Activated naive CD4-positive, alpha-beta T cell treated with anti-CD3 and anti-CD28 coated beads, Interleukin-2, amount 10 ng/mL, durations not matched to agents 7 days and 5 days (primary cell): ENCODE results near the gene TMEM272.

Source experiments
- CTCF ChIA-PET: fragments of 350-600 bp; sonication (Branson Sonifier 250); formaldehyde crosslinking; loops from one replicate; lab custom pipeline; 2021; ENCODE audit warnings: antibody characterized with exemption; lab: Charles Lee
- DNase-seq: peaks from one replicate; pipeline ENCODE4 v3.0.0-alpha.2; 2020
- H3K27ac Mint-ChIP-seq: one replicate; pipeline ENCODE4 v1.8.0; 2021; ENCODE audit warnings: mild to moderate bottlenecking, moderate library complexity, mixed read lengths
- H3K27me3 Mint-ChIP-seq: one replicate; pipeline ENCODE4 v1.8.0; 2021; ENCODE audit warnings: mild to moderate bottlenecking, mixed read lengths
- H3K36me3 Mint-ChIP-seq: one replicate; pipeline ENCODE4 v1.8.0; 2021; ENCODE audit warnings: mixed read lengths
- H3K4me1 Mint-ChIP-seq: one replicate; pipeline ENCODE4 v1.8.0; 2021; ENCODE audit warnings: mixed read lengths
- H3K4me3 Mint-ChIP-seq: one replicate; pipeline ENCODE4 v1.8.0; 2021; ENCODE audit warnings: mild to moderate bottlenecking, moderate library complexity, mixed read lengths
- H3K9me3 Mint-ChIP-seq: one replicate; pipeline ENCODE4 v1.8.0; 2021; ENCODE audit warnings: mixed read lengths

TMEM272 gene

DNA sequence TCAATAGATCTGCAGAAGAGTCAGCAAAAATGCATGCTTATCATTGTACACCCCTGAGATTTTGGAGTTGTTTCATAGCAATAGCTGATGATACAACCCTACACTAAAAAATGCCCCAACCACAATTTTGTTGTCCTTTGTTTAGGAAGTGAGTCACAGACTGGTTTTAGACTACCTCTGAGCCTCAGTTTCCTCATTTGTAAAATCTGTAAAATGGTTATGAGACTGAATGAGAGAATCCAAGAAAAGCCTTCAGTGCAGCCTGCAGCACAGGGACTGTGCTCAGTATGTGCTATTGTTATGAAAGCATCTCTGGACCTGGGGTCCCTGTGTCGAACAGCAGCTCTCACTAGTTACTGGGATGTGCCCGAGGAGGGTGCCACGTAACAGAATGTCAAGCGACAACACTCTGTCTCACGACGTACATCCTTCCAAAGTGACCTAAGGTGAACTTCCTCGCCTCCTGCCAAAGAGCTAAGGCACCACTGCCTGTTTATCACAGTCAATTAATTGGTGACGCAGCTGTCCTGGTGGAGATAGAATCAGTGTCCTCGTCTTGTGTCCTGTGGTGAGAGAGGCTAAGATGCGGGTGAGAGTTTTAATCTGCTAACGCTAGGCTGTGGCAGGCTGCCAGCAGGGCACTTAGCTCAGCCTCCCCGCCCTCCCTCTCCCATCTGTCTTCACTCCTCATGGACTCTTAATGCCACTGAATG is 59.1 kb downstream of the TMEM272 start:
- no peak overlapping the region for H3K4me3 Mint-ChIP-seq
- peaks cover 3% of the 10 kb centered on the region for H3K4me1 Mint-ChIP-seq
- no peaks in the 10 kb centered on the region for H3K27me3 Mint-ChIP-seq
- no peak overlapping the region for H3K27ac Mint-ChIP-seq
- no peaks in the 10 kb centered on the region for H3K9me3 Mint-ChIP-seq
- peaks cover 2% of the 10 kb centered on the region for H3K36me3 Mint-ChIP-seq
- CTCF ChIA-PET, result interaction anchor here (0.6 to 2.6 kb wide), 3 partner anchors 12 to 366 kb away, joined by 3 to 19 read pairs (median 4); no protein-coding TSS in a partner anchor
- no peak for DNase-seq

DNA sequence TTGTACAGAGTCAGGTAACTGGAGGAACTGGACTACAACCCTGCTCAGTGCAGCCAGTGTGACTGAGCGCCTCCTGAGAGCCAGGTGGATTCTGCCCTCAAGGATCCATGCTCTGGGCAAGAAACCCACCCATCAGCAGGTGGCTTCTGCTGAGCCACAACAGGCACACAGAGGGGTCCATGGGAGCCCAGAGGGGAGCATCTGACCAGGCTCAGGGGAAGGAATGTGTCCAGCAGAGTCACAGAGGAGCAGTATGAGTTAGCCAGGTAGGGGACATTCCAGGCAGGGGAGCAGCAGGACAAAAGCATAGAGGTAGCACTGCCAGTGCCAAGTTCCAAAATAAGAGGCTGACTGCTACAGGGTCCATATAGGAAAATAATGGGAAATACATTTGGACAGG is 60.9 kb downstream of the TMEM272 start:
- peaks cover 1% of the 10 kb centered on the region for H3K36me3 Mint-ChIP-seq
- H3K4me3 Mint-ChIP-seq, result no peak overlapping the region
- peaks cover 3% of the 10 kb centered on the region for H3K4me1 Mint-ChIP-seq
- no peaks in the 10 kb centered on the region for H3K9me3 Mint-ChIP-seq
- no peak overlapping the region for H3K27ac Mint-ChIP-seq
- CTCF ChIA-PET, result no interaction called here
- no peaks in the 10 kb centered on the region for H3K27me3 Mint-ChIP-seq
- DNase-seq, result no peak

DNA sequence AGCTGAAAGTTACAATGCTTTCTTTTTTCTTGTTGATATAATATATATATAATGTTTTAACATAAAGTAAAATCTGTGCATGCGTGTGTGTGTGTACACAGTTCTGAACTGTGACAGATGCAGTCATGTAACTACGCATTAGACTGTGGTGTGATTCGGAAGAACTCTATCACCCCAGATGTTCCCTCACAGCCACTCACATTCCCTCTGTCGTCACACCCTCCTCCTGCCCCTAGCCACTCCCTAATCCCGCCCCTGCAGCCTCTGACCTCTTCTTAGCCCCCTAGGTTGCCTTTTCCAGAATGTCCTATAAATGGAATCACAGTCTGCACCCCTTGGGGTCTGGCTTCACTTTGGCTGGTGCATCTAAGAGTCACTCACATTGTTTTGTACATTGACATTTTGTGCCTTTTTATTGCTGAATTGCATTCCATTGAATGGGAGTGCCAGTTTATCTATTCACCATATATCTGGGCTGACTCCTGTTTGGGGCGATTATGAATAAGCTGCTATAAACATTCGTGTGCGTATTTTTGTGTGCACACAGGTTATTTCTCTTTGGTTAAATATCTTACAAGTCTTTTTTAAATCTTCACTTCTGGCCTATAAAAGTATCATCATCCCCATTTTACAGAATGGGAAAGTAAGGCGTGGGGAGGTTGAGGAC is 61.4 kb downstream of the TMEM272 start:
- H3K4me1 Mint-ChIP-seq, result peaks cover 3% of the 10 kb centered on the region
- CTCF ChIA-PET, result interaction anchor here (0.9 to 1.2 kb wide), 3 partner anchors 52 to 658 kb away, joined by 3 to 4 read pairs (median 3); no protein-coding TSS in a partner anchor
- no peak overlapping the region for H3K27ac Mint-ChIP-seq
- H3K27me3 Mint-ChIP-seq, result no peaks in the 10 kb centered on the region
- no peak overlapping the region for H3K4me3 Mint-ChIP-seq
- H3K9me3 Mint-ChIP-seq, result no peaks in the 10 kb centered on the region
- DNase-seq, result no peak
- no peaks in the 10 kb centered on the region for H3K36me3 Mint-ChIP-seq

DNA sequence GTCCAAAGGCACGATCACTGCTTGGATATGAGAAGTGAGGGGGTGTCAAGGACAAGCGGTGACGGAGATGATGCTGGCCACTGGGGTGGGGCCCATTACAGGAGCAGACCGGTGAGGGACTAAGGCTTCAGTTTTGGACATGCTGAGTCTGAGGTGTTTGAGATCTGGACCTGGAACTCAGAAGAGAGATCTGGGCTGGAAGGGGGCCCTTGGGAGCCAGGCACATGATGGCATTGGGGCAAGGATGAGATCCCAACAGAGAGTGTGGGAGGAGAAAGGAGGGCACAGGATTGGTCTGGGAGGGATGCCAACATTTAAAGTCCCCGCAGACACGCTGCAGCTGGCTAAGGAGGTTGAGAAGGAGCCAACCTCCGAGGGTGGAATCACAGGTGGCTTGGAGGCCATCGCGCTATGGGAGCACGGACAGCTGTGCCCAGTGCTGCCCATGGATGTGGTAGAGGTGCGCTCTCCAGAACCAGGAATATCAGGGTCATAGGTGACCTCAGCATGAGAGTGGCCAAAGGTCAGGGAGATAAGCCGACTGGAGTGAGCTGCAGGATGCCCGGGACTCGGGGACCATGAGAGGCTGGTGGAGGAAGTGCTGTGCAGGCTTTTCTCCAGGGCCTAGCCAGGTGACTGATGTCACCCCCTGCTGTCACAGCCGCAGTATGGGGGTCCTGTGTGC is 62.8 kb downstream of the TMEM272 start:
- no peak overlapping the region for H3K27ac Mint-ChIP-seq
- no peak for DNase-seq
- CTCF ChIA-PET, result interaction anchor here (1.2 kb wide), 2 partner anchors 337 to 351 kb away, joined by 3 read pairs; no protein-coding TSS in a partner anchor
- H3K36me3 Mint-ChIP-seq, result no peaks in the 10 kb centered on the region
- H3K27me3 Mint-ChIP-seq, result no peaks in the 10 kb centered on the region
- H3K4me3 Mint-ChIP-seq, result no peak overlapping the region
- peaks cover 3% of the 10 kb centered on the region for H3K4me1 Mint-ChIP-seq
- no peaks in the 10 kb centered on the region for H3K9me3 Mint-ChIP-seq

DNA sequence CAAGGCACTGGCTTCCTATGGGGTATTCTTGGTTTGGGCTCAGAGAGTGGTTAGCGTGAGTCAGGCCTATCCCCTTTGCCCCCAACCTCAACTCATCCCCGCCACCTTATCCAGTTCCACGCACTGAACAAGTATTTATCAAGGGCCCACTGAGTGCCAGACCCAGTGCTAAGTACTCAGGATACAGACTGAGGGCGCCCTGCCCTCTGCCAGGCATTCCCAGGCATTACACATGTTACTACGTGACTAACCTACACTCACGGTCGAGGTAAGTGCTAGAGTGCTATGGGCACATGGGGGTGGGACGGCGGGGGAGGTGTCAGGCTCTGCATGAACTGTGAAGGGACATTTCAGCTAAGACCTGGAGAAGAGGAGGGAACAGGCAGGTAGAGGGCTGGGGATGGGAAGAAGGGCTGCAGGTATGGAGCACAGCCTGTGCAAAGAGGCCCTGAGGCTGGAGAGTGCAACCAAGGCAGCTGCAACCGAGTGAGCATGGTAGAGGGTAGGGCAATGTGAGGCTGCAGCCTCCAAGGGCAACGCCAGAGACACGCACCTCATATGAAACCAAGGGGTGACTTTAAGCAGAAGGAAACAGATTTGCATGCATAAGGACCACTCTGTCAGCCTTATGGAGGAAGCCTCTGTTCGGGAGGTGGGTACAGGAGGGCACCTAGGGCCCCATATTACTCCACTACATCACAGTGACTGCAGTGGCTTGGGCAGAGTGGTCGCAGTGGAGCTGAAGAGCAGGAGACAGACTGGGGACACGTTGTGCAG is 63.5 kb downstream of the TMEM272 start:
- peak; percentile 37 for DNase-seq
- no peaks in the 10 kb centered on the region for H3K4me1 Mint-ChIP-seq
- no peaks in the 10 kb centered on the region for H3K36me3 Mint-ChIP-seq
- H3K27ac Mint-ChIP-seq, result no peak overlapping the region
- no peak overlapping the region for H3K4me3 Mint-ChIP-seq
- CTCF ChIA-PET, result interaction anchor here (0.7 to 1.3 kb wide), 8 partner anchors 13 to 656 kb away, joined by 3 to 4 read pairs (median 3); no protein-coding TSS in a partner anchor
- H3K9me3 Mint-ChIP-seq, result no peaks in the 10 kb centered on the region
- H3K27me3 Mint-ChIP-seq, result no peaks in the 10 kb centered on the region

DNA sequence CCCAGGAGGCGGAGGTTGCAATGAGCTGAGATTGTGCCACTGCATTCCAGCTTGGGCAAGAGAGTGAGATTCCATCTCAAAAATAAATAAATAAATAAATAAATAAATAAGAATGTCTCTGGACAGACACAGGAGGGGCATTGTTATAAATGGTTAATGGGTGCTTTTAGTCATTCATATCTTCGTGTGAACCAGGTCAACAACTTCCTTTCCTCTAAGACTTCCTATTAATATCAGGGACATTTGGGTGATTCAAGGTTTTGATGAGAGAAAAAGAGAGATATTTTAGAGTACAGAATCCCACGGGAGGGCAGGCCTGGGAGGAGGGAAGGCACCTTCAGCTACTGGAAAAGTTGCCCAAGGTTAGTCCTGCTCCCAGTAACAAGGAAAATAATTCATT is 64.9 kb downstream of the TMEM272 start:
- H3K9me3 Mint-ChIP-seq, result no peaks in the 10 kb centered on the region
- H3K36me3 Mint-ChIP-seq, result no peaks in the 10 kb centered on the region
- no peaks in the 10 kb centered on the region for H3K27me3 Mint-ChIP-seq
- H3K27ac Mint-ChIP-seq, result no peak overlapping the region
- CTCF ChIA-PET, result interaction anchor here (1.1 kb wide), 1 partner anchor 329 kb away, joined by 3 read pairs; no protein-coding TSS in a partner anchor
- no peak overlapping the region for H3K4me3 Mint-ChIP-seq
- H3K4me1 Mint-ChIP-seq, result no peaks in the 10 kb centered on the region
- no peak for DNase-seq

DNA sequence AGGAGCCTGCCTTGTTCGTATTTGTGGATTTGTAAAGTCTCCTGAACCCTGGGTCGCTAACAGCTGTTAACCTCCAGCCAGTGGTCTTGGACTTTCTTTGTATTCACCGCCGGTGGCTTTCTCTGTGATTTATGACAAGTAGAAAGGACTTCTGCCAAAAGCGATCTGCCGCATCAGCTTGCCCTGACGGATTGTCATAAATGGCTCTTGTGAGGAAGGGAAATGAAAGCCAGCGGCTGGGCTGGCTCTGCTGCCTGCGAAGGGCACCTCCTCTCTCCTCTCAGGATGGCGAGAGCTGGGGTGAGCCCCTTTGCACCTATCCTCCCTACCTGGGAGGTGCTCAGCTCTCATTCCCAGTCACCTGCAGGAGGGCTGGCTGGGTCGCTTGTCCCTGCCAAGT is 66.6 kb downstream of the TMEM272 start:
- Mint-ChIP-seq H3K36me3 (no peaks in the 10 kb centered on the region), H3K27ac (no peak overlapping the region)

DNA sequence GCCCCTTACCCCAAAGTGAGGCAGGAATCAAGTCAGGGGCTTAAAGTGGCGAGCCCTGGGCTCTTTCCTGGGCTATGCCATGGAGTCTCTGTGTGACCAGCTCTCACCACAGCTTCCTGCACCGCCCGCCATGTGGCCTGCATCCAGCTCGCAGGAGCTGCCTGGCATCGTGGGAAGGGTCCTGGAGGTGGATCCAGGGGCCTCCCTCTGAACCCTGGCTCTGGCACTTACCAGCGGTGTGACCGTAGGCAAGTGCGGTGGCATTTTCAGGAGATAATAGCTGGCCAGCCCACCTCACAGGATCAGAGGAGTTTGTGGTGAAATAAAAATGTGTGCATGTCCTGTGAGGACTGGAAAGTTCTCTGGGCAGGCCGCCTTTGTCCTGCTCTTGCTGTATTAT is 67.1 kb downstream of the TMEM272 start:
- no peaks in the 10 kb centered on the region for H3K4me1 Mint-ChIP-seq
- H3K9me3 Mint-ChIP-seq, result no peaks in the 10 kb centered on the region
- no peaks in the 10 kb centered on the region for H3K27me3 Mint-ChIP-seq
- H3K4me3 Mint-ChIP-seq, result no peak overlapping the region
- no peak overlapping the region for H3K27ac Mint-ChIP-seq
- no peaks in the 10 kb centered on the region for H3K36me3 Mint-ChIP-seq
- no peak for DNase-seq
- CTCF ChIA-PET, result no interaction called here

More for the DNA sequence above, 66.6 kb downstream of the TMEM272 start:
- no peak overlapping the region for H3K4me3 Mint-ChIP-seq
- no peaks in the 10 kb centered on the region for H3K27me3 Mint-ChIP-seq
- H3K9me3 Mint-ChIP-seq, result no peaks in the 10 kb centered on the region
- no peaks in the 10 kb centered on the region for H3K4me1 Mint-ChIP-seq
- CTCF ChIA-PET, result no interaction called here
- no peak for DNase-seq

DNA sequence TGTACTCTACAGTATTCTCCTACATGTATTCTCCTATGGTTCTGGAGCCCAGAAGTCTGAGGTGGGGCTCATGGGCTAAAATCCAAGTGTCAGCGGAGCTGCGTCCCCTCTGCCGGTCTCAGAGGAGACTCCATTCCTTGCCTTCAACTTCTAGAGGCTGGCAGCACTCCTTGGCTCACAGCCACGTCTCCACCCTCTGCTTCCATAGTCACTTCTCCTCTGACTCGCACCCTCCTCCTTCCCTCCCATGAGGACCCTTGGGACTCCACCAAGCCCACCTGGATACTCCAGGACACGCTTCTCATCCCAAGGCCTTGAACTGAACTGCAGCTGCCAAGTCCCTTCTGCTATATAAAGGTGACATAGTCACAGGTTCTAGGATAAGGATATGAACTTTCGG is 68.8 kb downstream of the TMEM272 start:
- H3K27me3 Mint-ChIP-seq, result no peaks in the 10 kb centered on the region
- no peaks in the 10 kb centered on the region for H3K9me3 Mint-ChIP-seq
- no peak for DNase-seq

DNA sequence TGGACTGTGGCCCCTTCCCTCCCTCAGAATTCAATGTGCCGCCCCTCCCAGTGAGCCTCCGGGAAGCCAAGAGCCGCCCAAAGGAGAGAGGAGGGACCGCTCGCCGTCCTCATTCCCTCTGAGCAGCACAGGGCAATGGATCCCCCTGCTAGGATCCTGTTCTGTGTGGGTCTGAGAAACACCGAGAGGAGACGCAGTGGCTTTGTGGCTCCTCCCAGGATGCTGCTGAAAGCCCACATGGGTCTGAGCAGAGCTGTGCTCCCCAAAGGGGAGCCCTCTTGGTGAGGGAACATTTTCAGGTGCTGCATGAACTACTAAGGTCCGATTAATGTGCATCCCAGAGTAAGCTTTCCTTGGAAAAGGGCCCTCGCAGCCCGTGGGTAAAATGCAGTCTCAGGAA is 71.5 kb downstream of the TMEM272 start:
- Mint-ChIP-seq H3K4me3 (no peak overlapping the region), H3K4me1 (no peaks in the 10 kb centered on the region), H3K36me3 (peaks cover 2% of the 10 kb centered on the region), H3K27me3 (no peaks in the 10 kb centered on the region), H3K27ac (no peak overlapping the region), H3K9me3 (no peaks in the 10 kb centered on the region)
- CTCF ChIA-PET, result no interaction called here
- DNase-seq, result no peak

More for the DNA sequence above, 68.8 kb downstream of the TMEM272 start:
- CTCF ChIA-PET, result no interaction called here
- Mint-ChIP-seq H3K4me1 (no peaks in the 10 kb centered on the region), H3K36me3 (peaks cover 2% of the 10 kb centered on the region), H3K27ac (no peak overlapping the region), H3K4me3 (no peak overlapping the region)

DNA sequence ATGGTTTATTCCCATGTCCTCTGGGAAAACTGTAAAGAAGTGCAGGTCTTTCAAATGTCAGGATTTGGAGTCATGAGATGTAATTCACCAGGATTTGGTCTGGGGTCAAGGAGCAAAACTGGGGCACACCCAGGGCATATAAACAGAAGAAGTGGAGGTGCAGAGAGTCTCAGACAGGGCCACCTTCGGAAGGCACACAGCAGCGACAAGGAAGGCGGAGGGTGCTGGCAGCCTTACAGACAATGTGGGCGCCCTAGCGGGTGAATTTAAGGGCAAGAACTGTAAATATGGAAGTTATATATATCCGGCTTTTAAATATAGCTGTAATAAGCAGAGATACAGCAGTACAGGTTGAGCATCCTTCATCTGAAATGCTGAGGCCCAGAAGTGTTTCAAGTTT is 72.2 kb downstream of the TMEM272 start:
- Mint-ChIP-seq H3K27ac (no peak overlapping the region), H3K4me3 (no peak overlapping the region), H3K36me3 (peaks cover 2% of the 10 kb centered on the region), H3K4me1 (no peaks in the 10 kb centered on the region), H3K9me3 (no peaks in the 10 kb centered on the region), H3K27me3 (no peaks in the 10 kb centered on the region)
- no peak for DNase-seq
- CTCF ChIA-PET, result no interaction called here

DNA sequence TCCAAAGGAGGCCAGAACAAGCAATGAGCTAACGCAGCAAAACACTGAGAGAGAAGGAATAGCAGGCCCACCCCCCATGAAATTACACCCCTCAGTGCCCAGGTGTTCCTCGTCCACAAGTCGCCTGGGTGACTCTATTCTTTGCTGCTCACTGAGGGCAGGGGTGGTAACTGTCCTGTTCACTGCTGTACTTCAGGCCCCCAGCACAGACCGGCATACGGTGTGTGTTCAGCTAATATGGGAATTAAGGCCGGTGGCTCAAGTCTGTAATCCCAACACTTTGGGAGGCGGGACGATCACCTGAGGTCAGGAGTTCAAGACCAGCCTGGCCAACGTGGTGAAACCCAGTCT is 72.9 kb downstream of the TMEM272 start:
- CTCF ChIA-PET, result no interaction called here
- Mint-ChIP-seq H3K4me1 (no peaks in the 10 kb centered on the region), H3K27ac (peak overlapping the region; percentile 75), H3K27me3 (no peaks in the 10 kb centered on the region), H3K9me3 (no peaks in the 10 kb centered on the region), H3K36me3 (peaks cover 2% of the 10 kb centered on the region), H3K4me3 (no peak overlapping the region)
- DNase-seq, result no peak

DNA sequence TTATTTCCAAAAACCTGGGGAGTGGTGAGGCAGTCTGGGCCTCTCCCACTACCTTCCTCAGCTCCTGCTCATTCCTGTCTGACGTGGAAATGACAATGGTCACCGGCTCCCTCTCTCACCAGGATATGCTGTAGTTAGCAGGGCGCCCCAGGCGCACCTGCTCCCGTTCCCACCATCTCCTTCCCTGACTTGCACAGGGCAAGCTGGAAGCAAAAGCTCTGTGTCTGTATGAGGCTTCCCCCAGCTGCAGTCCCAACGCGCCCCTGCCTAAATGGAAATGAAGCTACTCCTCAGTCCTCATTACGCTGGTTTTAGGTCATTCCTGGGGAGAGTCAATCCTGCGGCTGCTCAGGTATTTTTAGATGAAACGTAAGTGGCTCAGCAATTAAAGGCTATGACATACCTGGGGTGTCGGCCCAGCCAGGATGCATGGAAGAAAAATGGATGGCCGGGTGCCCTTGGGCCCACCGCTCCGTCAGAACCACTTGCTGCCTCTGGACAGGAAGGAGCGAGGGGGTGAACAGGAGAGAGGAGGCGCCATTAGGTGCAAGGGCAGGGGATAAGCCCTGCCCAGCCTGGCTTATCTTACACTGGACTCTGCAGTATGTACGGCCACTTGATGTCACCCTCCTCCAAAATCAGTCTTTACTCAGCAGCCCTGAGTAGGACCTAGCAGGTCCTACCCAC is 73.4 kb downstream of the TMEM272 start:
- Mint-ChIP-seq H3K27me3 (no peaks in the 10 kb centered on the region), H3K4me3 (no peak overlapping the region), H3K9me3 (no peaks in the 10 kb centered on the region), H3K36me3 (peaks cover 2% of the 10 kb centered on the region), H3K27ac (peak overlapping the region; percentile 75), H3K4me1 (no peaks in the 10 kb centered on the region)
- no peak for DNase-seq
- CTCF ChIA-PET, result no interaction called here
